K562 (cell line): Measurements from ENCODE around the gene DMXL1. TPM values are rescaled to one million over a fixed set of nuclear protein-coding genes. Genes with fewer than 3 reads are reported as not detected.

Experiments used
- ATAC-seq: fragments of 200-7000 bp; cut with Tn5 transposase; 3 replicates; pipeline ENCODE4 v1.9.1; 2020; ENCODE audit warnings: moderate library complexity
- BruUV-seq: library from RNA; stranded (reverse); fragments of 400-500 nt; replicated peaks from 2 replicates; lab custom pipeline; 2021; lab: Mats Ljungman, UMichigan
- CTCF ChIA-PET: fragments of 300-600 bp; formaldehyde crosslinking; extraction: SDS; loops from one replicate; lab custom pipeline; 2021; ENCODE audit warnings: low intra/inter-chr PET ratio; lab: Yijun Ruan, JAX
- POLR2A ChIA-PET: fragments of 300-600, 350-650 bp; sonication (Branson Sonifier 250); formaldehyde crosslinking; extraction: SDS; loops from one replicate; lab custom pipeline; 2021; ENCODE audit warnings: antibody characterized with exemption, inconsistent platforms; lab: Yijun Ruan, JAX
- DNase-seq, 4 experiments: peaks; one replicate each; pipeline versions ENCODE4 v3.0.0 to v3.0.0-alpha.2; 2011 to 2018; ENCODE audit warnings: low spot score in 3 of 4, mixed read lengths in 3 of 4; ENCODE audit errors: extremely low read depth in 1 of 4
- FAIRE-seq: peaks from 2 replicates; lab custom pipeline; 2011; peaks lifted over from hg19 to GRCh38; lab: Jason Lieb, UNC
- H2AFZ ChIP-seq: 2 replicates; pipeline ENCODE4 v1.6.0; 2011; ENCODE audit warnings: low read depth, low read length, control low read depth, inconsistent platforms
- H3K27ac ChIP-seq: fragments of 200-600 bp; 3 replicates; pipeline ENCODE4 v1.8.0; 2011; ENCODE audit warnings: low read depth, mild to moderate bottlenecking, control low read depth, inconsistent platforms, low read length, moderate library complexity, mixed read lengths; ENCODE audit errors: extremely low read depth
- H3K27me3 ChIP-seq, 2 experiments: fragments of 300-600 bp in 1 of 2; 2 replicates in 1 of 2; 3 replicates in 1 of 2; pipeline versions ENCODE4 v1.6.0 to v1.8.0; 2011; ENCODE audit warnings: inconsistent platforms in 2 of 2, low read length in 2 of 2, mild to moderate bottlenecking in 1 of 2, mixed read lengths in 1 of 2, moderate library complexity in 1 of 2; ENCODE audit not compliant: control insufficient read depth in 2 of 2, insufficient read depth in 2 of 2
- H3K36me3 ChIP-seq: fragments of 300-600 bp; 3 replicates; pipeline ENCODE4 v1.8.0; 2011; ENCODE audit warnings: mild to moderate bottlenecking, low read length, inconsistent platforms; ENCODE audit not compliant: control insufficient read depth, insufficient read depth
- H3K4me1 ChIP-seq, 2 experiments: fragments of 200-600 bp in 1 of 2; replicated peaks in 1 of 2; 2 replicates in 1 of 2; 3 replicates in 1 of 2; pipeline versions ENCODE4 v1.5.1 to v1.8.0; 2011; ENCODE audit warnings: inconsistent platforms in 2 of 2, low read length in 2 of 2, mild to moderate bottlenecking in 1 of 2, mixed read lengths in 1 of 2, moderate library complexity in 1 of 2; ENCODE audit not compliant: control insufficient read depth in 2 of 2, insufficient read depth in 2 of 2
- H3K4me2 ChIP-seq: 2 replicates; pipeline ENCODE4 v1.6.1; 2011; ENCODE audit warnings: low read length, control low read depth, inconsistent platforms, mixed read lengths; ENCODE audit not compliant: insufficient read depth
- H3K4me3 ChIP-seq: fragments of 200-600 bp; sonication (generic), shearing (Covaris generic); 2 replicates; pipeline ENCODE4 v1.5.1; 2016; ENCODE audit warnings: control low read depth, inconsistent platforms
- H3K79me2 ChIP-seq: fragments of 200-600 bp; 3 replicates; pipeline ENCODE4 v1.8.0; 2011; ENCODE audit warnings: low read length, inconsistent platforms; ENCODE audit not compliant: control insufficient read depth, insufficient read depth
- H3K9ac ChIP-seq, 2 experiments: 2 replicates each; pipeline versions ENCODE4 v1.6.0 to v1.6.1; 2011; ENCODE audit warnings: low read depth in 2 of 2, low read length in 2 of 2, control low read depth in 1 of 2, inconsistent platforms in 1 of 2, mild to moderate bottlenecking in 1 of 2, mixed read lengths in 1 of 2; ENCODE audit not compliant: insufficient read depth in 1 of 2
- H3K9me1 ChIP-seq: one replicate; pipeline ENCODE4 v1.6.0; 2011; ENCODE audit warnings: inconsistent platforms, mild to moderate bottlenecking, low read length, moderate library complexity; ENCODE audit not compliant: control insufficient read depth, insufficient read depth
- H3K9me3 ChIP-seq: replicated peaks from 2 replicates; pipeline ENCODE4 v1.5.1; 2011; ENCODE audit warnings: low read depth, low read length, inconsistent platforms; ENCODE audit not compliant: control insufficient read depth, insufficient read depth
- H4K20me1 ChIP-seq: replicated peaks from 2 replicates; pipeline ENCODE4 v1.6.1; 2011; ENCODE audit warnings: low read length, inconsistent platforms, mixed read lengths; ENCODE audit not compliant: control insufficient read depth, insufficient read depth
- ELF1 ChIP-seq: fragments of 200-800 bp; sonication (Bioruptor generic); IDR thresholded peaks from 2 replicates; pipeline ENCODE4 v1.6.1; 2016; ENCODE audit warnings: missing genetic modification characterization, missing compliant biosample characterization
- EP400 ChIP-seq: fragments of 450-650 bp; IDR thresholded peaks from 2 replicates; pipeline ENCODE4 v1.6.1; 2017; ENCODE audit warnings: antibody characterized with exemption, mild to moderate bottlenecking, moderate library complexity
- FOXK1 ChIP-seq: sonication (generic); formaldehyde crosslinking; IDR thresholded peaks from 2 replicates; pipeline ENCODE4 v1.8.0; 2022; ENCODE audit warnings: missing genetic modification reagents, mild to moderate bottlenecking, borderline replicate concordance
- MCM5 ChIP-seq: fragments of 450-650 bp; IDR thresholded peaks from 2 replicates; pipeline ENCODE4 v1.6.1; 2016; ENCODE audit warnings: low read depth
- MYC ChIP-seq, 2 experiments: fragments of 250-450 bp in 1 of 2; sonication (Bioruptor Pico) in 1 of 2; IDR thresholded peaks; 2 replicates each; pipeline versions ENCODE4 v1.5.1 to v1.6.1; 2012 to 2021; ENCODE audit warnings: low read depth in 2 of 2, borderline replicate concordance in 1 of 2, improper control_type of control experiment in 1 of 2, low read length in 1 of 2, mild to moderate bottlenecking in 1 of 2, moderate library complexity in 1 of 2
- RBM17 ChIP-seq: fragments of 200-400 bp; formaldehyde crosslinking; IDR thresholded peaks from 2 replicates; pipeline ENCODE4 v1.6.1; 2017; ENCODE audit warnings: low read depth, mild to moderate bottlenecking, low read length, borderline replicate concordance
- ZFPM2 ChIP-seq: fragments of 250-450 bp; sonication (Bioruptor Pico); IDR thresholded peaks from 2 replicates; pipeline ENCODE4 v1.5.1; 2022; ENCODE audit warnings: mild to moderate bottlenecking
- ZNF668 ChIP-seq: fragments of 250-450 bp; sonication (Bioruptor Pico); IDR thresholded peaks from 2 replicates; pipeline ENCODE4 v1.8.0; 2022; ENCODE audit warnings: mild to moderate bottlenecking, inconsistent platforms
- WGBS: fragments of 100-300 bp; shearing (Covaris generic); methylation state at CpG from one replicate; pipeline ENCODE4 v1.1.6; 2016; ENCODE audit warnings: low coverage, mixed read lengths; ENCODE audit not compliant: insufficient coverage; ENCODE audit errors: missing lambda C conversion rate; 5-methylcytosine and 5-hydroxymethylcytosine counted together
- in situ Hi-C: fragments of 300-500 bp; cut with MboI; formaldehyde crosslinking; loops from 4 replicates; pipeline ENCODE4 v1.15.0; 2018; ENCODE audit warnings: inconsistent platforms, mixed read lengths
- intact Hi-C: fragments of 100-400 bp; cut with micrococcal nuclease; formaldehyde crosslinking; loops from 2 replicates; pipeline ENCODE4 v1.14.2; 2022
- polyA plus RNA-seq, 8 experiments: library from polyadenylated mRNA; depleted of rRNA in 4 of 8; stranded (reverse) in 5 of 8; unstranded in 3 of 8; fragments of >200 nt; fragmentation: Nextera tagmentation in 2 of 8; fragmentation: Illumina TruSeq in 1 of 8; extraction: Ambion mirVana in 2 of 8; extraction: Trizol in 1 of 8; gene quantifications; 2 replicates each; pipeline versions ENCODE4 v1.2.1 to v1.2.3, GENCODE V29; 2011 to 2014; ENCODE audit warnings: inconsistent platforms in 1 of 8, missing spikeins in 1 of 8
- total RNA-seq, 7 experiments: library from RNA; depleted of rRNA in 6 of 7; stranded (reverse); fragments of >200 nt in 6 of 7; fragmentation: Illumina TruSeq in 2 of 7; extraction: Trizol in 2 of 7; gene quantifications; 2 replicates each; pipeline versions ENCODE4 v1.2.1 to v1.2.3, GENCODE V29; 2011 to 2021; ENCODE audit warnings: low replicate concordance in 1 of 7
- TF ChIP-seq, protein P1 (sequence below): fragments of 200-800 bp; sonication (Bioruptor generic); IDR thresholded peaks from 2 replicates; pipeline ENCODE4 v1.6.1; 2017; ENCODE audit warnings: missing genetic modification characterization, missing compliant biosample characterization
- TF ChIP-seq, protein P2 (sequence below), 2 experiments: fragments of 150-350 bp in 1 of 2; IDR thresholded peaks; 2 replicates each; pipeline ENCODE4 v1.6.1; 2012 to 2016; ENCODE audit warnings: low read depth in 2 of 2, low read length in 2 of 2, mild to moderate bottlenecking in 1 of 2, moderate library complexity in 1 of 2
- TF ChIP-seq, protein P3 (sequence below), 3 experiments: fragments of 200-800 bp in 1 of 3; fragments of 250-450 bp in 1 of 3; fragments of 450-650 bp in 1 of 3; sonication (Bioruptor Pico) in 1 of 3; sonication (Bioruptor generic) in 1 of 3; formaldehyde crosslinking in 1 of 3; IDR thresholded peaks; 2 replicates each; pipeline versions ENCODE4 v1.6.1 to v1.8.0; 2016 to 2022; ENCODE audit warnings: mild to moderate bottlenecking in 2 of 3, missing genetic modification characterization in 2 of 3, missing compliant biosample characterization in 1 of 3, moderate library complexity in 1 of 3

Gene DMXL1
- total and polyA plus RNA-seq, 9 of the 15 experiments (the other 6 are each of a cell fraction or from before 2014, with no cell fraction given): 8.3 to 40.3 (median 30.6) TPM

DNA sequence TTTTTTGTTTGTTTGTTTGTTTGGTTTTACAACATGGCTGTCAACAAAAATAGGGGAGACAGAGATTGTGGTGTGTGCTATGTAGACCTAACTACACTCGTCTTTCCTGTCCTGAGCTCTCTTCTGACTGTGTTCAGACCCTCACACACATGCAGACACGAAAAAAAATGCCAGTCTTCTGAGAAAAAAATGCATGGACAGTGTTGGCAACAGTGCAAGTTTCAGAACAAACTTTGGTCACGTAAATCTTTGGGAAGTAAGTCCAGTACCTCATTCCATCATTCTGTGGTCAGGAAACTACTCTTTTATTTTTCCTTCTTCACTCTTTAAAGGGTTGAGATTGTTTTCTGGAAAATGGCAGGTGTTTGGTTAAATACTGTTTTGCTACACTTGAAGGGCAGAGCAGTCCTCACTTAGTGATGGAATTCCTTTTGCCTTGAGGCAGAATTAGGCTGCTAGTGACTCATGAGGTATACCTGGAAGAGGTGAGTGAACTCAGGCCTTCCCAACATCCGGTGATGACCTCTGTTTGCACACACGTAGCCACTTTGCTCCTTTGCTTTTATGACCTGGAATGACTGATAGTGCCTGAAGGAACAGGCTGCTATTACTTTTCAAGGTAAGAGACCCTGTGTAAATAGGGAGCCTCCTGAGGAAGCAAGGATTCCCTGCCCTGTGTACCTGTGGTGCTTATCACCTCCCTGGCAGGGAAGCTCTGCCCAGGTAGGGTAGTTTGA, 203.3 kb downstream of the DMXL1 start:
- H3K27ac ChIP-seq: no peak overlapping the region
- H2AFZ ChIP-seq: no peak overlapping the region
- CTCF ChIA-PET: no interaction called here
- POLR2A ChIA-PET: interaction anchor here (0.7 to 2.8 kb wide), 4 partner anchors 11 to 175 kb away, joined by 3 to 14 read pairs (median 4); no protein-coding TSS in a partner anchor
- H4K20me1 ChIP-seq: no peaks in the 10 kb centered on the region
- H3K4me1 ChIP-seq: peaks cover 16 to 41% of the 10 kb centered on the region in 2 experiments; a peak in 4 of 5 replicates
- H3K27me3 ChIP-seq: no peaks in the 10 kb centered on the region
- in situ Hi-C loops (no loop called here), intact Hi-C loops (loop anchor here (5.0 kb wide), 1 partner anchor 33 kb away; no protein-coding TSS in a partner anchor)
- H3K79me2 ChIP-seq: peaks cover 92% of the 10 kb centered on the region
- H3K9me1 ChIP-seq: no peaks in the 10 kb centered on the region
- BruUV-seq: no TSS peak
- H3K4me3 ChIP-seq: no peak overlapping the region
- WGBS: 59% methylated on average over 5 of the region's 5 CpGs
- no peak for FAIRE-seq
- peaks cover 14% of the 10 kb centered on the region; the same call in 2 of the 3 replicates for H3K36me3 ChIP-seq
- no peak overlapping the region; a peak in 1 of 4 replicates for H3K9ac ChIP-seq
- no peak for DNase-seq
- H3K4me2 ChIP-seq: no peak overlapping the region
- no peaks in the 10 kb centered on the region for H3K9me3 ChIP-seq
- ATAC-seq: no peak
- TF ChIP-seq MYC (IDR thresholded peaks at IDR 0.05; ENCODE audit: low read depth, low read length) (no peak), MYC (CRISPR knock-in tag; IDR thresholded peaks at IDR 0.05; ENCODE audit: borderline replicate concordance, low read depth) (no peak), FOXK1 (no peak), RBM17 (no peak), ZFPM2 (CRISPR knock-in tag) (no peak), ELF1 (tag) (no peak), MCM5 (no peak), EP400 (no peak), ZNF668 (CRISPR knock-in tag) (no peak)
- TF ChIP-seq, protein P1, sequence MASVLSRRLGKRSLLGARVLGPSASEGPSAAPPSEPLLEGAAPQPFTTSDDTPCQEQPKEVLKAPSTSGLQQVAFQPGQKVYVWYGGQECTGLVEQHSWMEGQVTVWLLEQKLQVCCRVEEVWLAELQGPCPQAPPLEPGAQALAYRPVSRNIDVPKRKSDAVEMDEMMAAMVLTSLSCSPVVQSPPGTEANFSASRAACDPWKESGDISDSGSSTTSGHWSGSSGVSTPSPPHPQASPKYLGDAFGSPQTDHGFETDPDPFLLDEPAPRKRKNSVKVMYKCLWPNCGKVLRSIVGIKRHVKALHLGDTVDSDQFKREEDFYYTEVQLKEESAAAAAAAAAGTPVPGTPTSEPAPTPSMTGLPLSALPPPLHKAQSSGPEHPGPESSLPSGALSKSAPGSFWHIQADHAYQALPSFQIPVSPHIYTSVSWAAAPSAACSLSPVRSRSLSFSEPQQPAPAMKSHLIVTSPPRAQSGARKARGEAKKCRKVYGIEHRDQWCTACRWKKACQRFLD (CRISPR knock-in tag): no peak
- TF ChIP-seq, protein P2, sequence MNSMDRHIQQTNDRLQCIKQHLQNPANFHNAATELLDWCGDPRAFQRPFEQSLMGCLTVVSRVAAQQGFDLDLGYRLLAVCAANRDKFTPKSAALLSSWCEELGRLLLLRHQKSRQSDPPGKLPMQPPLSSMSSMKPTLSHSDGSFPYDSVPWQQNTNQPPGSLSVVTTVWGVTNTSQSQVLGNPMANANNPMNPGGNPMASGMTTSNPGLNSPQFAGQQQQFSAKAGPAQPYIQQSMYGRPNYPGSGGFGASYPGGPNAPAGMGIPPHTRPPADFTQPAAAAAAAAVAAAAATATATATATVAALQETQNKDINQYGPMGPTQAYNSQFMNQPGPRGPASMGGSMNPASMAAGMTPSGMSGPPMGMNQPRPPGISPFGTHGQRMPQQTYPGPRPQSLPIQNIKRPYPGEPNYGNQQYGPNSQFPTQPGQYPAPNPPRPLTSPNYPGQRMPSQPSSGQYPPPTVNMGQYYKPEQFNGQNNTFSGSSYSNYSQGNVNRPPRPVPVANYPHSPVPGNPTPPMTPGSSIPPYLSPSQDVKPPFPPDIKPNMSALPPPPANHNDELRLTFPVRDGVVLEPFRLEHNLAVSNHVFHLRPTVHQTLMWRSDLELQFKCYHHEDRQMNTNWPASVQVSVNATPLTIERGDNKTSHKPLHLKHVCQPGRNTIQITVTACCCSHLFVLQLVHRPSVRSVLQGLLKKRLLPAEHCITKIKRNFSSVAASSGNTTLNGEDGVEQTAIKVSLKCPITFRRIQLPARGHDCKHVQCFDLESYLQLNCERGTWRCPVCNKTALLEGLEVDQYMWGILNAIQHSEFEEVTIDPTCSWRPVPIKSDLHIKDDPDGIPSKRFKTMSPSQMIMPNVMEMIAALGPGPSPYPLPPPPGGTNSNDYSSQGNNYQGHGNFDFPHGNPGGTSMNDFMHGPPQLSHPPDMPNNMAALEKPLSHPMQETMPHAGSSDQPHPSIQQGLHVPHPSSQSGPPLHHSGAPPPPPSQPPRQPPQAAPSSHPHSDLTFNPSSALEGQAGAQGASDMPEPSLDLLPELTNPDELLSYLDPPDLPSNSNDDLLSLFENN (IDR thresholded peaks at IDR 0.05; ENCODE audit: low read depth in 2 of 2, low read length in 2 of 2): no peak
- TF ChIP-seq, protein P3, sequence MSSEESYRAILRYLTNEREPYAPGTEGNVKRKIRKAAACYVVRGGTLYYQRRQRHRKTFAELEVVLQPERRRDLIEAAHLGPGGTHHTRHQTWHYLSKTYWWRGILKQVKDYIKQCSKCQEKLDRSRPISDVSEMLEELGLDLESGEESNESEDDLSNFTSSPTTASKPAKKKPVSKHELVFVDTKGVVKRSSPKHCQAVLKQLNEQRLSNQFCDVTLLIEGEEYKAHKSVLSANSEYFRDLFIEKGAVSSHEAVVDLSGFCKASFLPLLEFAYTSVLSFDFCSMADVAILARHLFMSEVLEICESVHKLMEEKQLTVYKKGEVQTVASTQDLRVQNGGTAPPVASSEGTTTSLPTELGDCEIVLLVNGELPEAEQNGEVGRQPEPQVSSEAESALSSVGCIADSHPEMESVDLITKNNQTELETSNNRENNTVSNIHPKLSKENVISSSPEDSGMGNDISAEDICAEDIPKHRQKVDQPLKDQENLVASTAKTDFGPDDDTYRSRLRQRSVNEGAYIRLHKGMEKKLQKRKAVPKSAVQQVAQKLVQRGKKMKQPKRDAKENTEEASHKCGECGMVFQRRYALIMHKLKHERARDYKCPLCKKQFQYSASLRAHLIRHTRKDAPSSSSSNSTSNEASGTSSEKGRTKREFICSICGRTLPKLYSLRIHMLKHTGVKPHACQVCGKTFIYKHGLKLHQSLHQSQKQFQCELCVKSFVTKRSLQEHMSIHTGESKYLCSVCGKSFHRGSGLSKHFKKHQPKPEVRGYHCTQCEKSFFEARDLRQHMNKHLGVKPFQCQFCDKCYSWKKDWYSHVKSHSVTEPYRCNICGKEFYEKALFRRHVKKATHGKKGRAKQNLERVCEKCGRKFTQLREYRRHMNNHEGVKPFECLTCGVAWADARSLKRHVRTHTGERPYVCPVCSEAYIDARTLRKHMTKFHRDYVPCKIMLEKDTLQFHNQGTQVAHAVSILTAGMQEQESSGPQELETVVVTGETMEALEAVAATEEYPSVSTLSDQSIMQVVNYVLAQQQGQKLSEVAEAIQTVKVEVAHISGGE (CRISPR knock-in tag; IDR thresholded peaks at IDR 0.05): no peak
